NCI-H128 (cell line): ENCODE data around the gene NFASC.

ENCODE experiments used
- DNase-seq: peaks from one replicate; lab custom pipeline; 2025; ENCODE audit not compliant: unreplicated experiment; lab: John Stamatoyannopoulos, UW

NFASC gene

GRCh38 chr1:205032508-205032907, 161.8 kb downstream of the NFASC start:
- DNase-seq = no peak

DNA sequence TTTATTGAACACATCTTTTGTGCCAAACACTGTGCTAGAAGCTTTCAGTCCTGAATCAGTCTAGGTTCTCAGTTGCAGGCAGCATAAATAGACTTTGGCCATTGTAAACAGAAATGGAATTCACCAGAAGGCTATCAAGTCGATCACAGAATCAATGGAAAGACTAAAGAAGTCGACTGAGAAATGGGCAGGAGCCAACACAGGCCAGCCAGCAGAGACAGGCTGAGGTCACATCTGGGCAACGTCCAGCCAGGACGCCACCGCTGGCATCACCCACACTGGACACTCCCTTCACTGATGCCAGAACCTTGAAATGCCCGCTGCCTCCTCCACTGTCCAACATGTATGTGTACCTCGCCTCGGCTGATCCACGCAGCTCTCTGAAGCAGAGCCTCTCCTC, 166.9 kb downstream of the NFASC start:
- no peak for DNase-seq

DNA sequence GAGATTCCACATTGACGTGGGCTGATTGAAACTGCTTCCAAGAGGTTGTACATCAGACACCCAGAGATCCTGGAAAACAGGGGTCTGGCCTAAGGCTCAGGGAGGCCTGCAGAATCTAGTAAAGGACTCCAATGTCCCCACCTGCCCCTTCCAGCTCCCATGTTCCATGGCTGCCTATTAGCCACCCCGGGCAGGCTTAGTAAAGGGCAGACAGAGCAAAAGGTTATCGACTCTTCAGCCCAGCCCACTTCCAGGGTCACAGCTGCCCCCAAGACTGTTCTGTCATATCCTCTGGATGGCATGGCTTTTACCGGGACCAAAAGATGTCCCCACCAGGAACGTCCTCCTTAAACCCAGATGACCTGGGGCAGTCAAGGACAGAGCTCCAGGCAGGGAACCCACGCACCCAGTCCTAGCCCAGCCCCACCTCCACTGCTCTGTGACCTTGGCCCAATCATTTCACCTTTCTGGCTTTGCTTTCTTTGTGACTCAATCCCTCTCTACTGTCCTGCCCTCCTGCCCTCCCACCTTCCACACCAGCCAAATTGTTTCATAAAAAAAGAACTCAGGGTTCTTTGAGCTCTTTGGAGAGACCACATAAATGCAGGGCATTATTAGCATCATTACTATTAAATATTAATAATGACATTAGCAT, 167.6 kb downstream of the NFASC start:
- no peak for DNase-seq

DNA sequence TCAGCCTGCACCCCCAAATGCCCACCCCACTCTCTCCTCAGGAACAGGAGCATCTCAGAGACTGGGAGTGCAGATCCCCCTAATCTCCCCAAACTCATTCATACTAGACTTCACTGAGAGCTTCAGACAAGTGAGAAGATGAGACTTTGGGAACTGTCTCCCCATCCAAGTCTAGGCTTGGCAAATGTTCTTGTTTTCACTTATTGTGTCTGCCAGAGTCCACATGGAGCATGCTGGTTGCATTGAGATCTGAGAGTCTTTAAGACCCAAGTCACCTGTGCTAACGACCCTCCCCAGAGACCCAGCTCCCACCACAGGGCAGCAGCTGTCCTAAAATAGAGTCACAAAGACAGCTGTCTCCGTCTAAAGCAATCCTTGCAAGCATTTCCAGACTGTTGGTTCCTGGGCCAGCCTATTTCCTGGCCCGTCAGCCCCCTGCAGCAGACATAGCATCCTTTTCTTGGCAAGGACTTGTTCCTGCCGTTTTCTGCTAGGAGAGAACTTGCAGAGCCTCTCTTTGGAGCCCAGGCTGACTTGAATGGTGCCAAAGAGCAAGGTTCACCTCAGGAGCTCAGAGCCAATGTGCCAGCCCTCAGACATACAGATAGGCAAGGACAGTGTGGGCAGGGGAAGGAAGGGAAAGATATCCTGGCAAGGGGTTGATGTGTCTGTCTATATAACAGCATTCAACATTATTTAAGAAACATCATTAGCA, 170.5 kb downstream of the NFASC start:
- no peak for DNase-seq

GRCh38 chr1:205041998-205042910, 171.6 kb downstream of the NFASC start:
- no peak for DNase-seq

GRCh38 chr1:205042911-205043806, 172.5 kb downstream of the NFASC start, which contains the start of gene CNTN2:
TSS of gene CNTN2 (plus strand) at chr1:205043212. CDS start at chr1:205053186, 9,974 bp downstream.
- no peak for DNase-seq

DNA sequence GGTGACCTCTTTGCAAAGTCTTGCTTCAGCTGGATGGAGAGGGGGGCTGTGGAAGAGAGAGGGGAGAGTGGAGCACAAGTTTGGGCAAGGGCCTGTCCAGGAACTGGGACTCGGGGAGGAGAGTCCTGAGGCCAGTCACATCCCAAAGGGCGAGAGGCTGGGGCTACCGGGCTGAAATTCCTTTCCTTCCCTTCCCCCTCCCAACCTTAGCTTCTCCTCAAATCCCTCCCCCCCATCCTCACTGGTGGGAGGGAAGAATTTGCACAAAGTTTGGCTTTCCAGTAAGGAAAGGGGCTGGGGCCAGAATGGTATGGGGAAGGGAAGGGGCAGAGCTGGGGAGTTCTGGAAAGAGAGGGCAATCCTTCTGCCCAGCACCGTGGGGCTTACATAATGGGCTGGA, 173.2 kb downstream of the NFASC start:
- no peak for DNase-seq

DNA sequence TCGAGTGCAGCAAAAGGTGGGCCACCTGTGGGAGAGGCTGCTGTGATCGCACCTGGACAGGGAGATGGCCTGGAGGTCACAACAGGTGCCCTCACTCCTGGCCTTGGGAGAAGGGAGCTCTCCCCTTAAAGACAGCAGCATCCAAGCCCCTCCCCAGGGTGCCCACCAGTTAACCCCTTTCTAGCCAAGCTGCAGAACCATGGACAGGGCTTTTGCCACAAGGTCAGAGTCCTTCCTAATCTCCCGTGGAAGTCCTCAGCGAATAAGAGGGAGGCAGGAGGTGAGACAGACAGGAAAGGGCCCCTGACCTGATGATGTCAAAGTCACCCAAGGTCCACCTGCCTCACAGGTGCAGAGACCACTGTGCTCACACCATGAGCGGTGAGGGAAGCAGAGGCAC, 174.1 kb downstream of the NFASC start:
- DNase-seq = no peak

GRCh38 chr1:205045146-205045545, 174.5 kb downstream of the NFASC start:
- no peak for DNase-seq

DNA sequence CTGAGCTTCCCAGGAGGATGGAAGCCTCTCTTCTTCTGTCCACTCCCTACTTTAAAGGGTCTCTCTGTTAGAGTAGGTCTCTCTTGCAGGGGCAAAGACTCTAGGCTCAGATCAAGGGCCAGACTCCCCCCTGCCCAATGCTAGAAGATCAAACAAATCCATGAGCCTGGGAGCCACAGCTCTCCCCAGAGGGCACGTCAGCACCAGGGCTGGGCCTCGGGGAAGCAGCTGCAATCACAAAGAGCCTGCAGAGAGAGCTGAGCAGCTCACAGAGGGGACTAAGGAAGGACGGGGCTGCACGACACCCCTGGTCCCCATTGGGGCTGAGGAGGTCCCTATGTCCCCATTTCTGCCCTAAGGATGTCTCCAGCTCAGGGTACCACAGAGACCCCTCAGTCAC, 176.2 kb downstream of the NFASC start:
- DNase-seq = no peak

DNA sequence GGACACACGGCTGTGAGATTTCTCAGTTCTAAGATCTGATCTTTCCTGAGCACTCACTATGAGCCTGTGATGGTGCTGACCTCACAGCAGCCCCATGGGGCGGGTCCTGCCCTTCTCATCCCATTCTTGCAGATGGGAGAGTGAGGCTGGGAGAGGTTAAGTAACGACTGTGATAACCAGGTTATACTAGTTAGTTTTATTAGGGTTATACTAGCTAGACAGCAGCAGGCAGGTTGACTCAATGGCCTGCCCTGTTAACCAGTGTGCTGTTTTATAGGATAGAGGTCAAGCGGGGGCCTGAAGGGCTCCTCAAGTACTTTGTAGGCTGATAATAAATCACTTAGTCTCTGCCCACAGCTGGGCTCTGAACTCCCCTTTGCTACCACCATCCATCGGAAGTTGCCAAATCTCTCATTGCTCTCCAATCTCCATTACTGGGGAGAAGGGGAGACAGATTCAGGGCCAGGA, 177.1 kb downstream of the NFASC start:
- no peak for DNase-seq

DNA sequence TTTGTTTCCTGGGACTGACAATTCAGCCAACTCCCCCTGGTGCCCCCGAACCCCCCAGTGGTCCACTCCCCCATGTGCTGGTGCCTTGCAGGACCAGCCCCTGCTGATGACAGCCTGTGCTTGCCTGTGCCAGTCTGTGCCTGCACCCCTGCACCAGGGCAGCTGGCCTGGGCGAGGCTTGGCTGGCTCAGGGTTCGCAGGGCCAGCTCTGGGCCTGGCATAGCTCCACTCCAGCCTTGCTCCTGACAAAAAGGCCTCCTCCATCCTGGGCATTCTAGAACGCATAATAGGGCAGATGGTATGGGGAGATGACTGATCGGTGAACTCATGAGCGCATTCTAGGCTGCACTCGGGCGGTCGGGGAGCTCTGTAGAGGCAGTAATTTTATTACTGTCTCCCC, 177.7 kb downstream of the NFASC start:
- no peak for DNase-seq

DNA sequence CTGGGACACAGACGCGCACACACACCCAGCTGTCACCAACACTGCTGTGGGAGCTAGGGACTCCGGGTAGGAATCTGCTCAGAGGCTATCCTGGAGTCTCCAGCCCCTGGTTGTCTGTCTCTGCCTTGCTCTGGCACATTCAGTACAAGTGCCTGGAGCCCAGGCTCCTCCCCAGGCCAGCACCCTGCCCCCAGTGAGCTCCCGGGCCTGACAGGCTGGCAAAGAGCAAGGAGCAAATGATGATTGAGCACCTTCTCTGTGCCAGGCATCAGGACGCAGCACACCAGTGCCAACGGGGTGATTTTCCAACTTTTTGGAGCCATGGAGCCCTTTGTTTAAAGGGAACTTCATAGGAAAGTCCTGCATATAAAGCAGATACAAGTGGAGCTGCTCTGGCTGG, 178.8 kb downstream of the NFASC start:
- no peak for DNase-seq

- DNase-seq = no peak
Observed at GRCh38 chr1:205052690-205053089, 182.0 kb downstream of the NFASC start.

DNA sequence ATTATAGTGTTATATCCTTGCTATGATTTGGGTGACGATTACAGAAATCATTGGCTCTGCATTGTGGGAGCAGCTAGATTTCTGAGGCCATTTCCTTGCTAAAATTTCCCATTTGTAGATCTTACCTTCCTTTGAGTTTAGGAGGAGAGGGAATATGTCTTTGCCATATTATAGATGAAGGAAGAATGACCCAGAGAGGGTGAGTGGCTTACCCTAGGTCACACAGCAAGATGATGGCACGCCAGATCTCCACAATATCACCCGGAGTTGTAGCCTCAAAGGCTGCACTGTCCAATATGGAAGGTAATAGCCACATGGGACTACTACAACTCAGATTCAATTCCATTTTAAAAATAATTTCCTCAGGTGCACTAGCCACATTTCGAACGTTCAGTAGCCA, 182.6 kb downstream of the NFASC start:
- DNase-seq = no peak

- DNase-seq = no peak
Observed at GRCh38 chr1:205054013-205054412, 183.4 kb downstream of the NFASC start.

GRCh38 chr1:205056188-205056611, 185.5 kb downstream of the NFASC start:
- no peak for DNase-seq

- DNase-seq = no peak
Observed at GRCh38 chr1:205056956-205057568, 186.4 kb downstream of the NFASC start.

- no peak for DNase-seq
Observed at GRCh38 chr1:205057808-205058575, 187.3 kb downstream of the NFASC start.
